Uterus (tissue), 2 donors: Measurements from ENCODE around the gene ATXN2.

Experiments
- CTCF ChIP-seq, 4 experiments: fragments of 200-600 bp in 2 of 4; fragments of 450-650 bp in 2 of 4; sonication (generic) in 2 of 4; IDR thresholded peaks; one replicate each; pipeline ENCODE4 v1.5.1; 2016 to 2019; ENCODE audit warnings: antibody characterized with exemption in 4 of 4, mild to moderate bottlenecking in 2 of 4, moderate library complexity in 1 of 4
- POLR2A ChIP-seq, 2 donors: fragments of 450-650 bp; IDR thresholded peaks; one replicate each; pipeline ENCODE4 v1.6.1; 2016; ENCODE audit warnings: antibody characterized with exemption in 2 of 2, mild to moderate bottlenecking in 1 of 2, moderate library complexity in 1 of 2

- TF ChIP-seq CTCF (IDR thresholded peaks at IDR 0.05) (no peak), POLR2A (IDR thresholded peaks at IDR 0.05) (no peak)
These were observed 191.6 kb downstream of the ATXN2 start for GRCh38 chr12:111407377-111408115.
